Suprapubic skin (tissue), 3 donors: Measurements from ENCODE around the gene F10.

ENCODE experiments used
- POLR2AphosphoS5 ChIP-seq, 3 donors: sonication (generic); formaldehyde crosslinking; IDR thresholded peaks; one replicate each; pipeline ENCODE4 v1.6.1; 2017; ENCODE audit warnings: antibody characterized with exemption in 3 of 3
- TF ChIP-seq, protein P1 (sequence below), 2 donors: fragments of 200-600 bp in 1 of 2; fragments of 450-650 bp in 1 of 2; sonication (generic) in 1 of 2; IDR thresholded peaks; one replicate each; pipeline ENCODE4 v1.5.1; 2016 to 2019; ENCODE audit warnings: antibody characterized with exemption in 2 of 2, mild to moderate bottlenecking in 1 of 2, moderate library complexity in 1 of 2

DNA sequence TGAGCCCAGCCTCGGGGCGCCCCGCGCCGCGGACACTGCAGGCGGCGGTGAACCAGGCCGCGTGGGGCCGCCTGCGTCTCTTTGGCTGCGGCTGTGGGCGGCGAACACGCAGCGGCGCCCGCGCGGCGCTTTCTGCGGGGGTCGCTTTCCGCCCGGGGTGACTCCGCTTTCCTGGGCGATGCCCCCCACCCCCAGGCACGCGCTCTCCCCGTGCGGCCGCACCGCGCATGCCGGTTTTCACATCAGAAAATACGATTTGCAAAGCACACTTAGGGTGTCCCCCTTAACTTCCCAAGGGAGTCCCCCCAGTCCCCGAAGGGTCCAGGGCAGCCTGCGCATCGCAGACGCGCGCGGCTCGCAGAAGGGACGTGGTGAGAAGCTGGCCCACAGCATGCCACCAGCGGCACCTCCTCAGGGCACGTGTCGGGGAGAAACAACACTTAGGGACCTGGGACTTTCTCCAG lies 11.7 kb upstream of the F10 start:
- TF ChIP-seq, protein P1, sequence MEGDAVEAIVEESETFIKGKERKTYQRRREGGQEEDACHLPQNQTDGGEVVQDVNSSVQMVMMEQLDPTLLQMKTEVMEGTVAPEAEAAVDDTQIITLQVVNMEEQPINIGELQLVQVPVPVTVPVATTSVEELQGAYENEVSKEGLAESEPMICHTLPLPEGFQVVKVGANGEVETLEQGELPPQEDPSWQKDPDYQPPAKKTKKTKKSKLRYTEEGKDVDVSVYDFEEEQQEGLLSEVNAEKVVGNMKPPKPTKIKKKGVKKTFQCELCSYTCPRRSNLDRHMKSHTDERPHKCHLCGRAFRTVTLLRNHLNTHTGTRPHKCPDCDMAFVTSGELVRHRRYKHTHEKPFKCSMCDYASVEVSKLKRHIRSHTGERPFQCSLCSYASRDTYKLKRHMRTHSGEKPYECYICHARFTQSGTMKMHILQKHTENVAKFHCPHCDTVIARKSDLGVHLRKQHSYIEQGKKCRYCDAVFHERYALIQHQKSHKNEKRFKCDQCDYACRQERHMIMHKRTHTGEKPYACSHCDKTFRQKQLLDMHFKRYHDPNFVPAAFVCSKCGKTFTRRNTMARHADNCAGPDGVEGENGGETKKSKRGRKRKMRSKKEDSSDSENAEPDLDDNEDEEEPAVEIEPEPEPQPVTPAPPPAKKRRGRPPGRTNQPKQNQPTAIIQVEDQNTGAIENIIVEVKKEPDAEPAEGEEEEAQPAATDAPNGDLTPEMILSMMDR (IDR thresholded peaks at IDR 0.05), result no peak
- TF ChIP-seq POLR2AphosphoS5 (IDR thresholded peaks at IDR 0.05), result no peak
